ENCODE measurements around the gene MED13.

DNA sequence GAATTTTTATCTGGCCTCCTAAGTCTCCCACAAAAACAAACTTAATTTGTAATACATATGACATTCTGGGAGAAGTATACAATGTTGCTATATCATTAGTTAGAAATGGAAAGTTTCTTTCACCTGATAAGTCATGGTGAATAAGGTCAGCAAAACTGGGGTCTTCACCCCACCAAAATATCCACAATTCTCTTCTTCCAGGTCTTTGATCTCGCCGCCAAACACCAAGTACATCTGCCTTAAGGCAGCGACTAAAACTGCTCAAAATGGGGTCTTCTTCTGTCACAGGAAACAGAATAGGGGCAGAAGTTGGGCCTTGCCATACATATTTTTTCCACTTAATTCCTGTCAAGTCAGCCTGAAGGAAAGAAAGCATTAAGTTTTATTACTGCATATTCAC, 2.1 kb downstream of the MED13 start:
- no peak for TF ChIP-seq CTCF (IDR thresholded peaks at IDR 0.05; ENCODE audit: poor library complexity)
- TF ChIP-seq EZH2 (IDR thresholded peaks at IDR 0.05; ENCODE audit: borderline replicate concordance): no peak

Measured in hepatocyte (in vitro differentiated cells).